ENCODE data around the gene KDM2A.

Gene KDM2A

DNA sequence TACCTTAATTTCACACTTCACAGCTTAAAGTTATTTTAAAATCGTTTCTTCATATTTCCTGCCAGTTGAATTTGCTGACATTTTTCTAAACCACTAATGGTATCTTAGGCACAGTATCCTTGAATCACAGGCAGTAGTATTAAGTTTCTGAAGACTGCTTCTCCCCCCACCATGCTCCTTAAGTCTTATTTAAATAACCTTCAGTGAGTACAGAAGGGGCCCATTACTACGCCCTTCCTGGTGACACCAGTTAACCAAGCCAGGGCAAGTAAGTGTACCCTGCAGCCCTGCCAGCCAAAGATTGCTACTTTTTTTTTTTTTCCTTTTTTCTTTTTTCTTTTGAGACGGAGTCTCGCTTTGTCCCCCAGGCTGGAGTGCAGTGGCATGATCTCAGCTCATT lies 19.9 kb downstream of the KDM2A start:
- Histone ChIP-seq H3K9ac (ENCODE audit: low read depth, low read length, poor library complexity) (no peak overlapping the region), H3K79me1 (ENCODE audit: low read depth, low read length) (peaks cover 5% of the 10 kb centered on the region), H2AK5ac (ENCODE audit: low read depth, low read length) (no peak overlapping the region), H3K18ac (ENCODE audit: low read length) (no peak overlapping the region), H3K4ac (ENCODE audit: low read length) (no peak overlapping the region), H4K91ac (ENCODE audit: low read depth, low read length, poor library complexity) (no peak overlapping the region), H3K14ac (ENCODE audit: low read length) (no peak overlapping the region), H2BK15ac (ENCODE audit: low read length) (no peak overlapping the region), H2BK12ac (ENCODE audit: low read length) (no peak overlapping the region), H3K9me3 (replicated peaks in 1 of 2; ENCODE audit: control insufficient read depth in 2 of 2, insufficient read depth in 1 of 2, low read depth in 1 of 2, low read length in 2 of 2) (peaks cover 0 to 2% of the 10 kb centered on the region in 2 donors), H3K4me1 (ENCODE audit: control insufficient read depth in 2 of 2, insufficient read depth in 1 of 2, low read depth in 1 of 2, low read length in 2 of 2) (no peaks in the 10 kb centered on the region), H3K4me3 (ENCODE audit: low read length in 2 of 2) (no peak overlapping the region), H4K8ac (ENCODE audit: low read depth, low read length) (no peak overlapping the region), H2BK5ac (ENCODE audit: low read length) (no peak overlapping the region), H3K27ac (replicated peaks; ENCODE audit: low read length) (no peak overlapping the region), H3K27me3 (ENCODE audit: control insufficient read depth in 3 of 3, insufficient read depth in 3 of 3, low read depth in 1 of 3, low read length in 3 of 3) (no peaks in the 10 kb centered on the region), H3K23ac (ENCODE audit: low read depth, low read length, poor library complexity) (no peak overlapping the region), H2BK120ac (ENCODE audit: low read depth, low read length) (no peak overlapping the region), H3K36me3 (replicated peaks in 1 of 2; ENCODE audit: control insufficient read depth in 2 of 2, insufficient read depth in 2 of 2, low read length in 2 of 2) (peaks cover 8 to 81% of the 10 kb centered on the region in 2 donors), H3K4me2 (ENCODE audit: insufficient read depth, low read length, poor library complexity, severe bottlenecking) (no peak overlapping the region), H2AFZ (ENCODE audit: low read length) (no peak overlapping the region)
- DNase-seq (ENCODE audit: low spot score), result no peak
- no CpG with 5 or more reads among the region's 4 CpGs for WGBS, 2 donors (ENCODE audit: extremely low coverage in 2 of 2, insufficient read length in 2 of 2, insufficient replicate concordance in 1 of 2)

GRCh38 chr11:67146516-67147226 lies 27.6 kb downstream of the KDM2A start:
- Histone ChIP-seq H3K14ac (ENCODE audit: low read length) (no peak overlapping the region), H3K36me3 (replicated peaks in 1 of 2; ENCODE audit: control insufficient read depth in 2 of 2, insufficient read depth in 2 of 2, low read length in 2 of 2) (peaks cover 4 to 62% of the 10 kb centered on the region in 2 donors), H3K4me2 (ENCODE audit: insufficient read depth, low read length, poor library complexity, severe bottlenecking) (no peak overlapping the region), H3K4me3 (ENCODE audit: low read length in 2 of 2) (no peak overlapping the region), H3K27ac (replicated peaks; ENCODE audit: low read length) (no peak overlapping the region), H2BK120ac (ENCODE audit: low read depth, low read length) (no peak overlapping the region), H2AK5ac (ENCODE audit: low read depth, low read length) (no peak overlapping the region), H4K91ac (ENCODE audit: low read depth, low read length, poor library complexity) (no peak overlapping the region), H2BK12ac (ENCODE audit: low read length) (no peak overlapping the region), H2AFZ (ENCODE audit: low read length) (no peak overlapping the region), H3K4me1 (ENCODE audit: control insufficient read depth in 2 of 2, insufficient read depth in 1 of 2, low read depth in 1 of 2, low read length in 2 of 2) (no peaks in the 10 kb centered on the region), H2BK15ac (ENCODE audit: low read length) (no peak overlapping the region), H3K9ac (ENCODE audit: low read depth, low read length, poor library complexity) (no peak overlapping the region), H3K27me3 (ENCODE audit: control insufficient read depth in 3 of 3, insufficient read depth in 3 of 3, low read depth in 1 of 3, low read length in 3 of 3) (no peaks in the 10 kb centered on the region), H3K9me3 (replicated peaks in 1 of 2; ENCODE audit: control insufficient read depth in 2 of 2, insufficient read depth in 1 of 2, low read depth in 1 of 2, low read length in 2 of 2) (no peaks in the 10 kb centered on the region), H2BK5ac (ENCODE audit: low read length) (no peak overlapping the region), H4K8ac (ENCODE audit: low read depth, low read length) (no peak overlapping the region), H3K4ac (ENCODE audit: low read length) (no peak overlapping the region), H3K23ac (ENCODE audit: low read depth, low read length, poor library complexity) (no peak overlapping the region), H3K79me1 (ENCODE audit: low read depth, low read length) (peaks cover 3% of the 10 kb centered on the region), H3K18ac (ENCODE audit: low read length) (no peak overlapping the region)
- no CpG with 5 or more reads among the region's 5 CpGs for WGBS, 2 donors (ENCODE audit: extremely low coverage in 2 of 2, insufficient read length in 2 of 2, insufficient replicate concordance in 1 of 2)
- DNase-seq (ENCODE audit: low spot score), result no peak

DNA sequence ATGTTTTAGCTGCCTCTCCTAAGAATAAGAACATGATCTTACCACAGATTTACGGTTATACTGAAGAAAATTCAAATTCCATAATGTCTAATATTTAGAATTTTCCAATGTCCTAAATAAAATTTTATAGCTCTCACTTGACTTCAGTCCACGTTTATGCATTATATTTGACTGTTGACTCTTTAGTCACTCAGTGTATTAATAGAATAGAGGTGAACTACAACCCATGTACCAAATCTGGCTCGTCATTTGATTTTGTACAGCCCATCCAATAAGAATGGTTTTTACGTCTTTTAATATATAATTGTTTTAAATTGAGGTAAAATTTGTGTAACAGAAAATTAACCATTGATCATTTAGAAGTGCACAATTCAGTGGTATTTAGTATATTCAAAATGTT lies 34.9 kb downstream of the KDM2A start:
- H2BK12ac ChIP-seq (ENCODE audit: low read length), result no peak overlapping the region
- H3K23ac ChIP-seq (ENCODE audit: low read depth, low read length, poor library complexity), result no peak overlapping the region
- H3K79me1 ChIP-seq (ENCODE audit: low read depth, low read length), result peaks cover 1% of the 10 kb centered on the region
- no peak overlapping the region for H2AFZ ChIP-seq (ENCODE audit: low read length)
- H4K91ac ChIP-seq (ENCODE audit: low read depth, low read length, poor library complexity), result no peak overlapping the region
- H3K27ac ChIP-seq (replicated peaks; ENCODE audit: low read length), result no peak overlapping the region
- no CpG with 5 or more reads among the region's 4 CpGs for WGBS, 2 donors (ENCODE audit: extremely low coverage in 2 of 2, insufficient read length in 2 of 2, insufficient replicate concordance in 1 of 2)
- DNase-seq (ENCODE audit: low spot score), result no peak
- no peaks in the 10 kb centered on the region for H3K4me1 ChIP-seq (ENCODE audit: control insufficient read depth in 2 of 2, insufficient read depth in 1 of 2, low read depth in 1 of 2, low read length in 2 of 2)
- no peak overlapping the region for H2BK120ac ChIP-seq (ENCODE audit: low read depth, low read length)
- peaks cover 0 to 6% of the 10 kb centered on the region in 2 donors for H3K9me3 ChIP-seq (replicated peaks in 1 of 2; ENCODE audit: control insufficient read depth in 2 of 2, insufficient read depth in 1 of 2, low read depth in 1 of 2, low read length in 2 of 2)
- no peak overlapping the region for H3K4ac ChIP-seq (ENCODE audit: low read length)
- no peak overlapping the region for H3K14ac ChIP-seq (ENCODE audit: low read length)
- H2AK5ac ChIP-seq (ENCODE audit: low read depth, low read length), result no peak overlapping the region
- no peak overlapping the region for H3K9ac ChIP-seq (ENCODE audit: low read depth, low read length, poor library complexity)
- H3K4me3 ChIP-seq (ENCODE audit: low read length in 2 of 2), result no peak overlapping the region
- H3K27me3 ChIP-seq (ENCODE audit: control insufficient read depth in 3 of 3, insufficient read depth in 3 of 3, low read depth in 1 of 3, low read length in 3 of 3), result no peaks in the 10 kb centered on the region
- H2BK5ac ChIP-seq (ENCODE audit: low read length), result no peak overlapping the region
- H3K4me2 ChIP-seq (ENCODE audit: insufficient read depth, low read length, poor library complexity, severe bottlenecking), result no peak overlapping the region
- no peak overlapping the region for H4K8ac ChIP-seq (ENCODE audit: low read depth, low read length)
- no peak overlapping the region for H2BK15ac ChIP-seq (ENCODE audit: low read length)
- H3K18ac ChIP-seq (ENCODE audit: low read length), result no peak overlapping the region
- peaks cover 4 to 43% of the 10 kb centered on the region in 2 donors for H3K36me3 ChIP-seq (replicated peaks in 1 of 2; ENCODE audit: control insufficient read depth in 2 of 2, insufficient read depth in 2 of 2, low read length in 2 of 2)

GRCh38 chr11:67154726-67155125 lies 35.7 kb downstream of the KDM2A start:
- Histone ChIP-seq H2AFZ (ENCODE audit: low read length) (no peak overlapping the region), H3K79me1 (ENCODE audit: low read depth, low read length) (peaks cover 1% of the 10 kb centered on the region), H2BK15ac (ENCODE audit: low read length) (no peak overlapping the region), H2BK5ac (ENCODE audit: low read length) (no peak overlapping the region), H2AK5ac (ENCODE audit: low read depth, low read length) (no peak overlapping the region), H3K9me3 (replicated peaks in 1 of 2; ENCODE audit: control insufficient read depth in 2 of 2, insufficient read depth in 1 of 2, low read depth in 1 of 2, low read length in 2 of 2) (peaks cover 0 to 6% of the 10 kb centered on the region in 2 donors), H3K4ac (ENCODE audit: low read length) (no peak overlapping the region), H3K4me3 (ENCODE audit: low read length in 2 of 2) (no peak overlapping the region), H2BK120ac (ENCODE audit: low read depth, low read length) (no peak overlapping the region), H3K4me1 (ENCODE audit: control insufficient read depth in 2 of 2, insufficient read depth in 1 of 2, low read depth in 1 of 2, low read length in 2 of 2) (no peaks in the 10 kb centered on the region), H3K14ac (ENCODE audit: low read length) (no peak overlapping the region), H2BK12ac (ENCODE audit: low read length) (no peak overlapping the region), H3K27me3 (ENCODE audit: control insufficient read depth in 3 of 3, insufficient read depth in 3 of 3, low read depth in 1 of 3, low read length in 3 of 3) (no peaks in the 10 kb centered on the region), H3K36me3 (replicated peaks in 1 of 2; ENCODE audit: control insufficient read depth in 2 of 2, insufficient read depth in 2 of 2, low read length in 2 of 2) (peaks cover 4 to 37% of the 10 kb centered on the region in 2 donors), H3K4me2 (ENCODE audit: insufficient read depth, low read length, poor library complexity, severe bottlenecking) (no peak overlapping the region), H3K27ac (replicated peaks; ENCODE audit: low read length) (no peak overlapping the region), H3K9ac (ENCODE audit: low read depth, low read length, poor library complexity) (no peak overlapping the region), H3K23ac (ENCODE audit: low read depth, low read length, poor library complexity) (no peak overlapping the region), H4K8ac (ENCODE audit: low read depth, low read length) (no peak overlapping the region), H4K91ac (ENCODE audit: low read depth, low read length, poor library complexity) (no peak overlapping the region), H3K18ac (ENCODE audit: low read length) (no peak overlapping the region)
- DNase-seq (ENCODE audit: low spot score), result no peak
- WGBS, 2 donors (ENCODE audit: extremely low coverage in 2 of 2, insufficient read length in 2 of 2, insufficient replicate concordance in 1 of 2), result no CpG with 5 or more reads among the region's 2 CpGs
